Left lung (tissue), 8 donors: ENCODE results near the gene GSTA1. TPM values are rescaled to one million over a fixed set of nuclear protein-coding genes. Genes with fewer than 3 reads are reported as not detected.

Source experiments
- polyA plus RNA-seq, 6 donors: library from polyadenylated mRNA; unstranded; fragments of 120-200 nt; gene quantifications; one replicate each; pipeline ENCODE4 v1.2.1, GENCODE V29; 2013; ENCODE audit not compliant: insufficient read length in 6 of 6
- total RNA-seq, 2 donors: library from RNA; stranded (reverse); fragmentation: NEBNext Ultra II Directional; extraction: Animal tissue kit (Norgen Biotek cat#: 25700); gene quantifications; one replicate each; pipeline ENCODE4 v1.2.1, GENCODE V29; 2021
- donor health status: DM: no; HTN: yes; CAD: no.
- donor health status: DM: no; HTN: no; CAD: no.

Gene GSTA1
- total and polyA plus RNA-seq, 8 donors, result 0.94 to 9.3 (median 3.9) TPM

Other genes starting within 250 kb of the GSTA1 start
- 10 to 100 TPM; 30.5 to 38.4 TPM for gene TRAM2, start 226.8 kb downstream of the GSTA1 start, total RNA-seq
- gene TRAM2, start 226.8 kb downstream of the GSTA1 start, polyA plus RNA-seq, result 10 to 100 TPM; 22.1 to 28.4 (median 26.6) TPM
- 10 to 100 TPM; 20.6 to 24.1 TPM for gene TMEM14A, start 132.7 kb downstream of the GSTA1 start, total RNA-seq
- 10 to 100 TPM; 39.7 to 44.5 (median 41.8) TPM for gene TMEM14A, start 132.7 kb downstream of the GSTA1 start, polyA plus RNA-seq
- 1 to 10 TPM in 1 of 2 donors, not detected in 1; 2.7 TPM for gene GSTA2, start 40.3 kb downstream of the GSTA1 start, total RNA-seq
- gene GSTA2, start 40.3 kb downstream of the GSTA1 start, polyA plus RNA-seq, result under 1 TPM in 1 of 6 donors, not detected in 5; 0.13 TPM
- not detected for gene GSTA5, start 37.0 kb upstream of the GSTA1 start, total RNA-seq
- not detected for gene GSTA5, start 37.0 kb upstream of the GSTA1 start, polyA plus RNA-seq
- gene GSTA3, start 105.9 kb upstream of the GSTA1 start, total RNA-seq, result under 1 TPM in 1 of 2 donors, not detected in 1; 0.50 TPM
- 1 to 10 TPM in 4 of 6 donors, under 1 TPM in 2; 0.20 to 1.9 (median 1.2) TPM for gene GSTA3, start 105.9 kb upstream of the GSTA1 start, polyA plus RNA-seq
- gene GSTA4, start 191.5 kb upstream of the GSTA1 start, total RNA-seq, result 10 to 100 TPM; 49.1 to 63.0 TPM
- 100 to 1,000 TPM; 121 to 138 (median 133) TPM for gene GSTA4, start 191.5 kb upstream of the GSTA1 start, polyA plus RNA-seq